ENCODE measurements around the gene PNPLA8.

The PNPLA8 gene

DNA sequence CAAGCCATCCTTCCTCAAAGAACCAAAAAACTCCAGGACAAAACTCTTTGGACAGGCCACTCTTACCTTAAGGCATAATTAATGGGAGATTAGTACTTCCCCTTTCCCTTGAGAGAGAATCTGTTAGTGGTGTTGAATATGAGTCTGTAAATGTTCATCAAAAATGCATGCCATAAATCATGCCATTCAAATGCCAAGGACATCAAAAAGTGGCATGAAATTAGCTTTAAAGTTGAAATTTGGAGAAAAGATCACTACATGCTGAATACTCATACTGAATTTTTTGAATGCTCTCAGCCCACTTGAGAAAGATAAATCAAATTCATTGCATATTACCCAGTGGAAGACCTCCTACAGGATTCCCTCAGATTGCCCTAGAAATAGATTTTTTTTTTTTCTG lies 76.4 kb downstream of the PNPLA8 start:
- H3K23ac ChIP-seq (ENCODE audit: low read length in 2 of 2) = no peak overlapping the region
- peaks cover 14 to 26% of the 10 kb centered on the region in 2 experiments for H3K27me3 ChIP-seq (ENCODE audit: control insufficient read depth in 1 of 2, insufficient read depth in 1 of 2, low read length in 2 of 2)
- no peak overlapping the region for H2AK5ac ChIP-seq (ENCODE audit: low read length, severe bottlenecking)
- no peak overlapping the region for H2BK12ac ChIP-seq (ENCODE audit: low read length in 2 of 2)
- no peak overlapping the region for H3K18ac ChIP-seq (ENCODE audit: low read depth in 1 of 2, low read length in 2 of 2)
- H4K91ac ChIP-seq (ENCODE audit: low read length) = no peak overlapping the region
- H3K4me2 ChIP-seq (ENCODE audit: low read length, poor library complexity, severe bottlenecking) = no peak overlapping the region
- no peak overlapping the region for H2BK5ac ChIP-seq (ENCODE audit: low read depth, low read length, poor library complexity, severe bottlenecking)
- H2BK120ac ChIP-seq (ENCODE audit: low read depth, low read length) = no peak overlapping the region
- no peak overlapping the region for H3K4me3 ChIP-seq (ENCODE audit: insufficient read depth in 1 of 2, low read depth in 1 of 2, low read length in 2 of 2)
- no peaks in the 10 kb centered on the region for H3K9me3 ChIP-seq (ENCODE audit: control insufficient read depth, low read length)
- no peak overlapping the region for H3K27ac ChIP-seq (ENCODE audit: low read length, poor library complexity, severe bottlenecking)
- no peak overlapping the region for H2AFZ ChIP-seq (ENCODE audit: low read depth, low read length)
- no peak overlapping the region for H2BK15ac ChIP-seq (ENCODE audit: low read depth, poor library complexity, severe bottlenecking)
- DNase-seq = no peak
- H3K79me1 ChIP-seq (replicated peaks; ENCODE audit: low read length, poor library complexity, severe bottlenecking) = no peaks in the 10 kb centered on the region
- H3K36me3 ChIP-seq (ENCODE audit: control insufficient read depth in 1 of 2, insufficient read depth in 2 of 2, low read depth in 1 of 2, low read length in 2 of 2) = no peaks in the 10 kb centered on the region
- H3K4me1 ChIP-seq (ENCODE audit: control insufficient read depth, insufficient read depth, low read depth, low read length) = no peaks in the 10 kb centered on the region
- H4K8ac ChIP-seq (ENCODE audit: low read length) = no peak overlapping the region
- no peak overlapping the region for H3K4ac ChIP-seq (ENCODE audit: low read depth in 1 of 2, low read length in 2 of 2)
- no peak overlapping the region for H3K14ac ChIP-seq (ENCODE audit: low read length in 2 of 2)
- H3K9ac ChIP-seq (ENCODE audit: low read length) = no peak overlapping the region

DNA sequence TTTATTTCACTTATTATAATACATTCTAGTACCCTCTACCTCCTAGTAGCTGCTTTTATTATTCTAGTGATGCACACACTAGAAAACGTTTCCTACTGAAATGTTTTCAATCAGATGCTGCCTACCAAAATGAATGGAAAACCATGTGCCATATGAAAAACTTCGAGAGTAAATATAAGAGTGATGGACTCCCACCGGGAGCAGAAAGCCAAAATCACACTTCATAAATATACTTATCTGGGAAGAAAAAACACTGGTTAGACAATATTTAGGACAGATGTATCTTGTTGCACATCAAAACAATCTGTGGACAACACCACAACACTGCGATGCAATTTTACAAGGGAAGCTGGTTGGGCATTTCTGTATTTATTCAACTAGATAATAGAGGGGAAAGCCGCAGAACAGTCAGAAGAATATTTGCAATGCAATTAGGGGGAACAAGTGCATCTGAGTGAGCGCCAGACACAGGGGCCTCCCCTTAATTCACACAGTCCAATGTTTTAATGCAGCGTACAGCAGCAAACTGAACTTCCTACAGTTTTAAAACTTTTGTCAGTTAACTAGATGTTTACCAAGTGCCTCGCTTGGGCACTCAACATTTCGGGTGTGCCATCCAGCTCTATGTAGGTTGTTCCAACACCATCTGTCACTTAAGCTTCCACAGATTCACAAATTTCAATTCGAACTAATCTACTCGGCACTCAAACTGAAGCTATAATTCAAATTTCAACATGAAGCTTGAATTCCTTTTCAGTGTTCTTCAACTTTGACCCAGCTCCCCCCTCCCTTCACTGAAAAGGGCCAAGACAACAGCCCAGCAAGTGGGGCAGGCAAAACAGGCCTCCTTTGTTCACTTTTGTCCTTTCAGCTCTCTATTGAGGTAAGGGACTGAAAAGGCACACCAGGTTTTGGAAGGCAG lies 77.1 kb downstream of the PNPLA8 start:
- Histone ChIP-seq H3K4me3 (ENCODE audit: insufficient read depth in 1 of 2, low read depth in 1 of 2, low read length in 2 of 2) (no peak overlapping the region), H3K4me1 (ENCODE audit: control insufficient read depth, insufficient read depth, low read depth, low read length) (no peaks in the 10 kb centered on the region), H3K23ac (ENCODE audit: low read length in 2 of 2) (no peak overlapping the region), H3K9ac (ENCODE audit: low read length) (no peak overlapping the region), H4K8ac (ENCODE audit: low read length) (no peak overlapping the region), H3K4me2 (ENCODE audit: low read length, poor library complexity, severe bottlenecking) (no peak overlapping the region), H3K14ac (ENCODE audit: low read length in 2 of 2) (no peak overlapping the region), H2AFZ (ENCODE audit: low read depth, low read length) (no peak overlapping the region), H3K79me1 (replicated peaks; ENCODE audit: low read length, poor library complexity, severe bottlenecking) (no peaks in the 10 kb centered on the region), H2BK15ac (ENCODE audit: low read depth, poor library complexity, severe bottlenecking) (no peak overlapping the region), H2AK5ac (ENCODE audit: low read length, severe bottlenecking) (no peak overlapping the region), H3K4ac (ENCODE audit: low read depth in 1 of 2, low read length in 2 of 2) (no peak overlapping the region), H4K91ac (ENCODE audit: low read length) (no peak overlapping the region), H3K27me3 (ENCODE audit: control insufficient read depth in 1 of 2, insufficient read depth in 1 of 2, low read length in 2 of 2) (peaks cover 7 to 20% of the 10 kb centered on the region in 2 experiments), H3K18ac (ENCODE audit: low read depth in 1 of 2, low read length in 2 of 2) (no peak overlapping the region), H3K36me3 (ENCODE audit: control insufficient read depth in 1 of 2, insufficient read depth in 2 of 2, low read depth in 1 of 2, low read length in 2 of 2) (no peaks in the 10 kb centered on the region), H2BK120ac (ENCODE audit: low read depth, low read length) (no peak overlapping the region), H3K27ac (ENCODE audit: low read length, poor library complexity, severe bottlenecking) (no peak overlapping the region), H2BK12ac (ENCODE audit: low read length in 2 of 2) (no peak overlapping the region), H2BK5ac (ENCODE audit: low read depth, low read length, poor library complexity, severe bottlenecking) (no peak overlapping the region), H3K9me3 (ENCODE audit: control insufficient read depth, low read length) (no peaks in the 10 kb centered on the region)
- WGBS = 77% methylated on average over 9 of the region's 11 CpGs
- no peak for DNase-seq

DNA sequence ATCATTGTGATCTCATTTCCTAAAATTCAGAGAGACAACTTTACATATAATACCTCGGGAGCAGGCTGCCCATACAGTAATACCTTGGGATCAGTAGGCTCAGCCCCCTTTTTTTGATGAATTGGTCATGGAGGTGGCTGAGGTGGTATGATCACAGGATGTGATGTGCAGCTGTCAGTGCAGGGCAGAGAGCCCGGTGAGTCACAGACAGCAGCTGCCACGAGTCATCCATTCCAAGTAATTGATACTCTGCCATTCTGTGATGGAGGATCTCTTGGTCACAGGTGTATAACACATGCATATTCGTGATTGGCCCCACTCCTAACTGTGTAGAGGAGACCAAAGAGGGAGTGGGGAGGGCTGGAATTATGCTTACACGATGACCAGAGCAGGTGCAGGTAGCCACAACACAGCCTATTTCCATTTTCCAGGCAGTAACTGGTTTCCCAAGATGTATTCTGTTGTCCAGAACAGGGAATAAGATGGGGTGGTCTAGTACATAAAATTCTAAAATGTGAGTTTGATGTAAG lies 83.8 kb downstream of the PNPLA8 start:
- H2BK5ac ChIP-seq (ENCODE audit: low read depth, low read length, poor library complexity, severe bottlenecking) = no peak overlapping the region
- no peak overlapping the region for H2BK12ac ChIP-seq (ENCODE audit: low read length in 2 of 2)

DNA sequence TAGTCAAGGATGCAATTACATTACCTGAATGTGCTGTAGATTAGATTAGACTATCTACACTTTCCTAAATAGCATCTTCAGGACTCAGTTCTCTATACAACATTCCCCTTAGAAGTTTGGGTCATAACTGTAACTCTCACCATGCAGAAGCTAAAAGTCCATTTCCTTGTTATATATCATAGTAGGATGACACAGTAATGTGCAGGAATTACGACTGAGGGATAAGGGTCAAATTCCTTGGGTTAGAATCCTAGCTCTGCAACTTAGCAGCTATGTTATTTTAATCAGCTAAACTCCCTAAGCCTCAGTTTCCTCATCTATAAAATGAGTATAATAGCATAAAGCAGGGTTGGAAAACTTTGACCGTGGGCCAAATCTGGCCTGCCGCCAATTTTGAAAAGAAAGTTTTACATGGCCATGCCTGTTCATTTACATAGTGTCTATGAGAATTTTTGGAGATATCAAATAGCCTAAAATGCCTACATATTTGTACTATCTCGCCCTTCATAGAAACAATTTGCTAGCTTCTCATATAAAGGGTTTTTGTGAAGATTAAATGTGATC lies 84.5 kb downstream of the PNPLA8 start:
- peaks cover 0 to 8% of the 10 kb centered on the region in 2 experiments for H3K27me3 ChIP-seq (ENCODE audit: control insufficient read depth in 1 of 2, insufficient read depth in 1 of 2, low read length in 2 of 2)
- no peaks in the 10 kb centered on the region for H3K4me1 ChIP-seq (ENCODE audit: control insufficient read depth, insufficient read depth, low read depth, low read length)
- no peak overlapping the region for H4K8ac ChIP-seq (ENCODE audit: low read length)
- no peak overlapping the region for H2BK15ac ChIP-seq (ENCODE audit: low read depth, poor library complexity, severe bottlenecking)
- no peak overlapping the region for H3K4me2 ChIP-seq (ENCODE audit: low read length, poor library complexity, severe bottlenecking)
- H3K9me3 ChIP-seq (ENCODE audit: control insufficient read depth, low read length) = no peaks in the 10 kb centered on the region
- H3K14ac ChIP-seq (ENCODE audit: low read length in 2 of 2) = no peak overlapping the region
- no peak overlapping the region for H2BK5ac ChIP-seq (ENCODE audit: low read depth, low read length, poor library complexity, severe bottlenecking)
- H3K4ac ChIP-seq (ENCODE audit: low read depth in 1 of 2, low read length in 2 of 2) = no peak overlapping the region
- H3K23ac ChIP-seq (ENCODE audit: low read length in 2 of 2) = no peak overlapping the region
- no peak overlapping the region for H4K91ac ChIP-seq (ENCODE audit: low read length)
- no peak overlapping the region for H2AK5ac ChIP-seq (ENCODE audit: low read length, severe bottlenecking)
- no CpG with 5 or more reads among the region's 4 CpGs for WGBS
- no peak overlapping the region for H2BK120ac ChIP-seq (ENCODE audit: low read depth, low read length)
- H2BK12ac ChIP-seq (ENCODE audit: low read length in 2 of 2) = no peak overlapping the region
- H3K79me1 ChIP-seq (replicated peaks; ENCODE audit: low read length, poor library complexity, severe bottlenecking) = no peaks in the 10 kb centered on the region
- no peak overlapping the region for H3K9ac ChIP-seq (ENCODE audit: low read length)
- H2AFZ ChIP-seq (ENCODE audit: low read depth, low read length) = no peak overlapping the region
- DNase-seq = no peak
- no peak overlapping the region for H3K4me3 ChIP-seq (ENCODE audit: insufficient read depth in 1 of 2, low read depth in 1 of 2, low read length in 2 of 2)
- no peak overlapping the region for H3K27ac ChIP-seq (ENCODE audit: low read length, poor library complexity, severe bottlenecking)
- H3K18ac ChIP-seq (ENCODE audit: low read depth in 1 of 2, low read length in 2 of 2) = no peak overlapping the region
- no peaks in the 10 kb centered on the region for H3K36me3 ChIP-seq (ENCODE audit: control insufficient read depth in 1 of 2, insufficient read depth in 2 of 2, low read depth in 1 of 2, low read length in 2 of 2)

More for the DNA sequence above, 83.8 kb downstream of the PNPLA8 start:
- peaks cover 0 to 8% of the 10 kb centered on the region in 2 experiments for H3K27me3 ChIP-seq (ENCODE audit: control insufficient read depth in 1 of 2, insufficient read depth in 1 of 2, low read length in 2 of 2)
- no peaks in the 10 kb centered on the region for H3K9me3 ChIP-seq (ENCODE audit: control insufficient read depth, low read length)
- H3K4me2 ChIP-seq (ENCODE audit: low read length, poor library complexity, severe bottlenecking) = no peak overlapping the region
- no peak overlapping the region for H3K23ac ChIP-seq (ENCODE audit: low read length in 2 of 2)
- 78% methylated on average over 5 of the region's 5 CpGs for WGBS
- no peaks in the 10 kb centered on the region for H3K79me1 ChIP-seq (replicated peaks; ENCODE audit: low read length, poor library complexity, severe bottlenecking)
- no peak overlapping the region for H2AFZ ChIP-seq (ENCODE audit: low read depth, low read length)
- H3K4ac ChIP-seq (ENCODE audit: low read depth in 1 of 2, low read length in 2 of 2) = no peak overlapping the region
- H3K27ac ChIP-seq (ENCODE audit: low read length, poor library complexity, severe bottlenecking) = no peak overlapping the region
- H3K4me1 ChIP-seq (ENCODE audit: control insufficient read depth, insufficient read depth, low read depth, low read length) = no peaks in the 10 kb centered on the region
- no peak overlapping the region for H4K91ac ChIP-seq (ENCODE audit: low read length)
- H4K8ac ChIP-seq (ENCODE audit: low read length) = no peak overlapping the region
- no peak overlapping the region for H2BK120ac ChIP-seq (ENCODE audit: low read depth, low read length)
- DNase-seq = no peak
- H2BK15ac ChIP-seq (ENCODE audit: low read depth, poor library complexity, severe bottlenecking) = no peak overlapping the region
- H3K18ac ChIP-seq (ENCODE audit: low read depth in 1 of 2, low read length in 2 of 2) = no peak overlapping the region
- H3K14ac ChIP-seq (ENCODE audit: low read length in 2 of 2) = no peak overlapping the region
- H3K36me3 ChIP-seq (ENCODE audit: control insufficient read depth in 1 of 2, insufficient read depth in 2 of 2, low read depth in 1 of 2, low read length in 2 of 2) = no peaks in the 10 kb centered on the region
- H3K9ac ChIP-seq (ENCODE audit: low read length) = no peak overlapping the region
- H2AK5ac ChIP-seq (ENCODE audit: low read length, severe bottlenecking) = no peak overlapping the region
- H3K4me3 ChIP-seq (ENCODE audit: insufficient read depth in 1 of 2, low read depth in 1 of 2, low read length in 2 of 2) = no peak overlapping the region
